Pons (tissue), 1 donor: ENCODE measurements around the gene AHSA1.

Experiments used
- DNase-seq: peaks from one replicate; pipeline ENCODE4 v3.0.0-alpha.2; 2016; ENCODE audit warnings: low spot score

Gene AHSA1

GRCh38 chr14:77509366-77509765, 51.5 kb downstream of the AHSA1 start:
- no peak for DNase-seq

DNA sequence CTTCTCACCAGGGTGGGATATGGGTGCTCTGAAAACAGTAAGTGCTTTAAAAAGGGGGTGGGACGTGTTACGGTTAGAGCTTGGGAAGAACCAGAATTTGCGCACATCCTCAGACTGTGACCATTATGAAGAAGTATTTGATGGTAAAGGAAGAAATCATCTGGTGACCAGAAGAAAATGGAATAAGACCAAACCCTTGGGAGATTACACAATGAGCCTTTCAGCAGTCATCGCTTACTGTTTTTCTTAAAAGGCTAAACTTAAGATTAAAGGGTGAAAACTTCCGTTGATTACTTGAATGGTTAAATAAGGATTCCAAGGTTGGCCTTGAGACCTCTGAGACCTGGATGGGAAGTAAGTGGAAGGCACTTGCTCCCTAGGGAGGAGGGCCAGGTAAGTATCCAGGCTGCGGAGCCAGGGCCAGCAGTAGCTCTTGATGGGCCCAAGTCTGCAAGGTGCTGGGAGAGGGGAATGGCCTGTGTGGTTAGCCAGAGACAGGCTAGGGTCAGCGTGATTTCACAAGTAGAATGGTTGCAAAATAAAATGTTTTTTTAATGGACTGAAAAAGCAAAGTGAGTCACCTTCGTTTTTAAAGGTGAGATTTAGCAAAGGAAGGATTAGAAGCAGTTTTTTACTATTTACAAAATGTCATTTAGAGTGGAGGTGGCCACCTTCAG, 53.7 kb downstream of the AHSA1 start:
- no peak for DNase-seq

DNA sequence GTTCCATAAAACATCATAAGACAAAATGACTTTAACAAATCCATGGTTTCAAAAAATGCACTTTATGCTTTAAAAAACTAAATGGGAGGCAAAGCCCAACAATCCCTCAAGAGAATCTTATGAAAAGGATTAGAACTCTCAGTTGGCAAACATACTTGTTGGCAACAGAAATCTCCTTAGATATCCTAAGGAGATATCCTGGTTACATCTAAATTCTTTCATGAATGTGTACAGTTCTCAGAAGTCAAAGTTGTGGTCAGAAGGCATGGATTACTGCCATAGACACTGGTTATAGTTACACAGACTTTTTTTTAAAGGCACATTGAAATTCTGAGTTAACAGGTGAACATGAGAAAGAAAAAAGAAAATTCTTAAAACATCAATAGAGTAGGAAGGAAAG, 58.2 kb downstream of the AHSA1 start:
- no peak for DNase-seq
